Endodermal cell (in vitro differentiated cells): ENCODE measurements around the gene ZNF138. TPM values are rescaled to one million over a fixed set of nuclear protein-coding genes. Genes with fewer than 3 reads are reported as not detected.

Source experiments
- DNase-seq: peaks from one replicate; pipeline ENCODE4 v3.0.0-alpha.2; 2017
- H3K27ac ChIP-seq: 2 replicates; pipeline ENCODE4 v1.5.1; 2013; ENCODE audit warnings: mild to moderate bottlenecking, low read depth, low read length, moderate library complexity
- H3K27me3 ChIP-seq: 2 replicates; pipeline ENCODE4 v1.6.1; 2013; ENCODE audit warnings: mild to moderate bottlenecking, low read length, moderate library complexity; ENCODE audit not compliant: insufficient read depth, control insufficient read depth, poor library complexity, severe bottlenecking
- H3K36me3 ChIP-seq: 2 replicates; pipeline ENCODE4 v1.7.0; 2013; ENCODE audit warnings: mild to moderate bottlenecking, low read length, moderate library complexity; ENCODE audit not compliant: control insufficient read depth, insufficient read depth
- H3K4me1 ChIP-seq: one replicate; pipeline ENCODE4 v1.7.0; 2013; ENCODE audit warnings: low read length; ENCODE audit not compliant: control insufficient read depth, insufficient read depth
- H3K4me3 ChIP-seq: 2 replicates; pipeline ENCODE4 v1.5.1; 2013; ENCODE audit warnings: mild to moderate bottlenecking, low read length, moderate library complexity
- H3K9ac ChIP-seq: 2 replicates; pipeline ENCODE4 v1.6.1; 2013; ENCODE audit warnings: mild to moderate bottlenecking, low read length, moderate library complexity; ENCODE audit not compliant: poor library complexity, severe bottlenecking; ENCODE audit errors: extremely low read depth
- H3K9me3 ChIP-seq: 2 replicates; pipeline ENCODE4 v1.6.1; 2013; ENCODE audit warnings: mild to moderate bottlenecking, low read length, moderate library complexity; ENCODE audit not compliant: control insufficient read depth
- H3K27ac Mint-ChIP-seq: 2 replicates; pipeline ENCODE4 v1.8.0; 2020; ENCODE audit warnings: mixed read lengths
- H3K27me3 Mint-ChIP-seq: 2 replicates; pipeline ENCODE4 v1.8.0; 2021; ENCODE audit warnings: mild to moderate bottlenecking, mixed read lengths; ENCODE audit not compliant: insufficient read depth
- H3K36me3 Mint-ChIP-seq: 2 replicates; pipeline ENCODE4 v1.8.0; 2020; ENCODE audit warnings: low read depth, mixed read lengths
- H3K4me1 Mint-ChIP-seq: 2 replicates; pipeline ENCODE4 v1.8.0; 2020; ENCODE audit warnings: mixed read lengths
- H3K4me3 Mint-ChIP-seq: 2 replicates; pipeline ENCODE4 v1.8.0; 2020; ENCODE audit warnings: mild to moderate bottlenecking, moderate library complexity, mixed read lengths
- H3K9me3 Mint-ChIP-seq: 2 replicates; pipeline ENCODE4 v1.8.0; 2020; ENCODE audit warnings: mild to moderate bottlenecking, mixed read lengths
- CTCF ChIP-seq: fragments of 200-600 bp; sonication (generic); conservative IDR thresholded peaks from 2 replicates; pipeline ENCODE4 v1.5.0; 2021; ENCODE audit warnings: antibody characterized with exemption, mild to moderate bottlenecking
- WGBS, 2 experiments: methylation state at CpG; one replicate each; pipeline versions ENCODE4 v1.1.5 to v1.1.7; 2013; ENCODE audit warnings: missing lambda C conversion rate in 2 of 2, mixed read lengths in 1 of 2; ENCODE audit not compliant: insufficient coverage in 1 of 2, insufficient read length in 1 of 2; 5-methylcytosine and 5-hydroxymethylcytosine counted together
- total RNA-seq, 2 donors: library from RNA; stranded (reverse); fragmentation: NEBNext Ultra II Directional in 1 of 2; extraction: Animal tissue kit (Norgen Biotek cat#: 25700) in 1 of 2; gene quantifications; 2 replicates in 1 of 2; 3 replicates in 1 of 2; pipeline ENCODE4 v1.2.1, GENCODE V29; 2021

The ZNF138 gene
- total RNA-seq, 2 donors from 2014 or later: 28.0 to 32.9 TPM

- peaks cover 45% of the 10 kb centered on the region for H3K9me3 Mint-ChIP-seq
- WGBS, 2 experiments: 93 to 95% methylated on average over 26 to 32 of the region's 32 CpGs
Measured at GRCh38 chr7:64869912-64870562, 75.8 kb downstream of the ZNF138 start.

GRCh38 chr7:64870656-64871055, 76.4 kb downstream of the ZNF138 start:
- H3K9me3 ChIP-seq: no peaks in the 10 kb centered on the region
- H3K27ac ChIP-seq: no peak overlapping the region
- no peak overlapping the region for H3K9ac ChIP-seq
- no peak for DNase-seq
- H3K27me3 Mint-ChIP-seq: peaks cover 17% of the 10 kb centered on the region
- no peak overlapping the region for H3K4me3 Mint-ChIP-seq
- H3K27ac Mint-ChIP-seq: no peak overlapping the region
- H3K4me3 ChIP-seq: no peak overlapping the region
- H3K27me3 ChIP-seq: peaks cover 3% of the 10 kb centered on the region
- H3K36me3 Mint-ChIP-seq: no peaks in the 10 kb centered on the region
- no peak for TF ChIP-seq CTCF
- H3K36me3 ChIP-seq: no peaks in the 10 kb centered on the region
- 92 to 95% methylated on average over 4 to 13 of the region's 13 CpGs for WGBS, 2 experiments
- H3K4me1 Mint-ChIP-seq: no peaks in the 10 kb centered on the region
- H3K4me1 ChIP-seq: no peaks in the 10 kb centered on the region
- H3K9me3 Mint-ChIP-seq: peaks cover 46% of the 10 kb centered on the region

More at GRCh38 chr7:64869912-64870562, 75.8 kb downstream of the ZNF138 start:
- H3K36me3 ChIP-seq: no peaks in the 10 kb centered on the region
- H3K36me3 Mint-ChIP-seq: no peaks in the 10 kb centered on the region
- no peak overlapping the region for H3K27ac ChIP-seq
- H3K9ac ChIP-seq: no peak overlapping the region
- no peak for TF ChIP-seq CTCF
- H3K4me1 ChIP-seq: no peaks in the 10 kb centered on the region
- H3K27me3 Mint-ChIP-seq: peaks cover 11% of the 10 kb centered on the region
- no peak overlapping the region for H3K27ac Mint-ChIP-seq
- H3K4me3 ChIP-seq: no peak overlapping the region
- H3K9me3 ChIP-seq: no peaks in the 10 kb centered on the region
- H3K27me3 ChIP-seq: no peaks in the 10 kb centered on the region
- H3K4me3 Mint-ChIP-seq: no peak overlapping the region
- DNase-seq: peak; percentile 28
- H3K4me1 Mint-ChIP-seq: no peaks in the 10 kb centered on the region

GRCh38 chr7:64871761-64872160, 77.5 kb downstream of the ZNF138 start:
- Mint-ChIP-seq H3K36me3 (no peaks in the 10 kb centered on the region), H3K4me1 (no peaks in the 10 kb centered on the region), H3K27ac (no peak overlapping the region), H3K9me3 (peaks cover 57% of the 10 kb centered on the region), H3K27me3 (peaks cover 26% of the 10 kb centered on the region), H3K4me3 (no peak overlapping the region)
- H3K36me3 ChIP-seq: no peaks in the 10 kb centered on the region
- WGBS, 2 experiments: 53 to 79% methylated on average over 5 to 8 of the region's 8 CpGs
- no peaks in the 10 kb centered on the region for H3K4me1 ChIP-seq
- H3K9ac ChIP-seq: no peak overlapping the region
- DNase-seq: no peak
- H3K9me3 ChIP-seq: no peaks in the 10 kb centered on the region
- no peak overlapping the region for H3K27ac ChIP-seq
- H3K27me3 ChIP-seq: peaks cover 14% of the 10 kb centered on the region
- no peak overlapping the region for H3K4me3 ChIP-seq
- TF ChIP-seq CTCF: no peak
